GM21528 (cell line): Measurements from ENCODE around the gene DMTF1.
"Not testable (repeated sequence)": the region's sequence is repeated elsewhere in the genome, so short reads cannot be mapped to it uniquely, and the experiment has no call there.

ENCODE experiments used
- ATAC-seq: cut with Tn5 transposase; IDR thresholded peaks from one replicate; pipeline ENCODE4 v1.9.1; 2021; ENCODE audit warnings: mild to moderate bottlenecking, moderate library complexity; ENCODE audit not compliant: unreplicated experiment, low FRiP score

Gene DMTF1, protein sequence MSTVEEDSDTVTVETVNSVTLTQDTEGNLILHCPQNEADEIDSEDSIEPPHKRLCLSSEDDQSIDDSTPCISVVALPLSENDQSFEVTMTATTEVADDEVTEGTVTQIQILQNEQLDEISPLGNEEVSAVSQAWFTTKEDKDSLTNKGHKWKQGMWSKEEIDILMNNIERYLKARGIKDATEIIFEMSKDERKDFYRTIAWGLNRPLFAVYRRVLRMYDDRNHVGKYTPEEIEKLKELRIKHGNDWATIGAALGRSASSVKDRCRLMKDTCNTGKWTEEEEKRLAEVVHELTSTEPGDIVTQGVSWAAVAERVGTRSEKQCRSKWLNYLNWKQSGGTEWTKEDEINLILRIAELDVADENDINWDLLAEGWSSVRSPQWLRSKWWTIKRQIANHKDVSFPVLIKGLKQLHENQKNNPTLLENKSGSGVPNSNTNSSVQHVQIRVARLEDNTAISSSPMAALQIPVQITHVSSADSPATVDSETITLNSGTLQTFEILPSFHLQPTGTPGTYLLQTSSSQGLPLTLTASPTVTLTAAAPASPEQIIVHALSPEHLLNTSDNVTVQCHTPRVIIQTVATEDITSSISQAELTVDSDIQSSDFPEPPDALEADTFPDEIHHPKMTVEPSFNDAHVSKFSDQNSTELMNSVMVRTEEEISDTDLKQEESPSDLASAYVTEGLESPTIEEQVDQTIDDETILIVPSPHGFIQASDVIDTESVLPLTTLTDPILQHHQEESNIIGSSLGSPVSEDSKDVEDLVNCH

DNA sequence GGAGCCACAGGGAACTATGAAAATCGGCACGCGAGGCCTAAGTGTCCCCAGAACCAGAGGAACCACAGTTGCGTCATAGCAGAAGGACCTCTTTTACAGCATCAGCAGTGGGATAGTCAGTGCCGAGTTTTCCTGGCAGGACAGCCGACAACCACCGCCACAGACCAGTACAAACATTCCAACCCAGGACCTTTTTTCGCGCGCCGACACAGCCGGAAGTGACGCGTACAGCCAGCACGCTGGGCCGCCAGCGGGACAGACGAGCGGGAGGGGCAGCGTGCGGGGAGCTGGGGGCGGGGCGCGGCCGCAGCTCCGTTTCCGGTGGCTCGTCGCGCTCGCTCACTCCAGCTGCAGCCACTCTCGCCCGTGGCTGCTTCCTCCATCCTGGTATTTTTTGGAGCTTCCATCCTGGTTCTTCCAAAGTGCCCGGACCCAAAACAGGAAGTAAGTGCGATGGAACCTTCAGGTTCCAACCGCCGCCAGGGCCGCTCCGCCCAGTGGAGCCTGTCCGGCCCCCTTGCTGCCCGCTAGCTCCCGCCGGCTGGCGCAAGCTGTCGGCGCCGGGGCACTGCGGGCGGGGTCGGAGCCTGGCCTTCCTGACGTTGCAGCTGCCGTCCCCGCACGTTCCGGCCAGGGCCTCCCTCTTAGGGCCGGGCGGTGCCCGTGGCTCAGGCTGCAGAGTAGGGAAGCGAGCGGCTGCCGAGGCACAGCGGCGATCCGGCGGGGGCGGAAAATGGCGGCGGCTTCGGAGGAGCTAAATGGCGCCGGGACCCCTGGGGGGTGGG, at the start of gene DMTF1:
Gene DMTF1, plus strand, starts transcription at position 342 of the 785 bp plus-strand sequence. CDS start 12,489 bp downstream, outside the sequence.
- ATAC-seq = peak; percentile 80

DNA sequence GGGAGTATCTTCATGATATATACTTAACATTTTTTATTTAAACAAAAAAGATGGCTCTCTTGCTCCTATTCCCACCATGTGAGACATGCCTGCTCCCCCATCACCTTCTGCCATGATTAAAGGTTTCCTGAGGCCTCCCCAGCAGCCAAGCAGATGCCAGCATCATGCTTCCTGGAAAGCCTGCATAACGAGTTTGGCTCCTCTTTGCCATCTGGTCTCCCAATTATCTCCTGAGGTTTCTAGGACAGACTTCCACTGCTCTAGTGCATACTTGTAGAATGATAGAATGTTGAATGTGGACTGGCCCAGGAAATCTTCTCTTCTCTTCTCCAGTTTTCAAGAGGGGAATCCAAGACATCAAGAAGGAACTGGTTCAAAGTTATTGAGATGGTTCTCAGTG, 46.9 kb upstream of the DMTF1 start:
- ATAC-seq = no peak

DNA sequence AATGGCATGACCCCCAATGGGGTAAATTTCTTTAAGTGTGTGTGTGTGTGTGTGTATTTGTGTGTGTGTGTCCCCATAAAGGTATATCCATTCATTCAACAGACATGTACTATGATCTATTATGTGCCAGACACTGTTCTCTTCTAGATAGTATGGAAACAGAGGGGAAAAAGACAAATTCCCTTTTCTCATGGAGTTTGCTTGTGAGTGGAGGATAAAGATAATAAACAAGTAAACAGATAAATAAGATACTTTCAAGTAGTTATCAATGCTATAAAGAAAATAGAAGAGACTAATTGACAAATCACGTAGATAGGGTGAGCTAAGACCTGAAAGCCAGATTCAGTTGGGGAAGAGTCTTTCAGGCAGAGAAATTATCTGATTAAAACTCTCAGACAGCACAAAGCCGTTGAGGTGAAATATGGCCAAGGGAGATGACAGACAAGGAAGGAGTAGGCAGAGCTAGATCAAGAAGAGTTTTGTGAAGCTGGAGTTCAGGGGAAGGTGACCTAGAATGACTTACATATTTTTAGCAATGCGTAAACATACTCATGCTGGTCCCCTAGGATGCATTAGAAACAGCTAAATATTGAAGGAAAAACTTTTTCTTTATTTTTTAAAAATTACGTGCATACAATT, 45.2 kb upstream of the DMTF1 start:
- ATAC-seq = no peak

DNA sequence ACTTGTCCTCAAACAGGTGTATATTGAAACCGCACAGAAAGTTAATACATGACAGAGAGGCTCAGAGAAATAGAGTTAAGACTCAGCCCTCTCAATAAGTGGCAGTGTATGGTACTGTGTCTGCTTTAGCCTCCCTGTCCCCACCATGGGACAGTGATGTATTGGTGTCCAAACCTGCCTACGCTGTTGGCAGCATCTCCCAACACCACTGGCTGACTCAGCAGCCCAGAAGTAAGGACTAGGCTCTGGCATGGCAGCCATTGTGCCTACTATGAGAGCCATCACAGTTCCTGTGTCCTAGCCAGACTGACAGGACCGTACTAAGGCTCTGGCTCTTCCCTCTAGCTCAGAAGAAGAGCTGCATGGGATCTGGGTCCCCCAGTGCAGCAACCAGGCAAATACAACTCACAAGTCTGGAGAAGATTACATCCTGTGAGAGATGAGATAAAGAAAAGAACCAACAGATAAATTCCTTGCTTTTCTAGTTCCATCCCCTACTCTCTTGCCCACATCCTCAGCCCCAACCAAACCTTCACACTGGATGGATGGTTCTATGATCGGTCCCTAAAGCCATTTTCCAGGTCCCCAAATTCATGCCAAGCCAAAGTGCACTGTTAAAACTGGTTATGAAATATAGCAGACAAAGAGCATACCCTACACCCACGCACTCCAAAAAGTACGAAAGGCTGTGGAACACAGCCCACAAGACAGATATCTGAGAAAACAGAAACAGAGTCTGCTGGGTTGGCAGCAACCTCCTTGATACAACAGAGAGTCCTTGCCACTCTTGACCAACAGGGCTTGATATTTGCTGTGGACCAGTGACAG, 44.1 kb upstream of the DMTF1 start:
- no peak for ATAC-seq

DNA sequence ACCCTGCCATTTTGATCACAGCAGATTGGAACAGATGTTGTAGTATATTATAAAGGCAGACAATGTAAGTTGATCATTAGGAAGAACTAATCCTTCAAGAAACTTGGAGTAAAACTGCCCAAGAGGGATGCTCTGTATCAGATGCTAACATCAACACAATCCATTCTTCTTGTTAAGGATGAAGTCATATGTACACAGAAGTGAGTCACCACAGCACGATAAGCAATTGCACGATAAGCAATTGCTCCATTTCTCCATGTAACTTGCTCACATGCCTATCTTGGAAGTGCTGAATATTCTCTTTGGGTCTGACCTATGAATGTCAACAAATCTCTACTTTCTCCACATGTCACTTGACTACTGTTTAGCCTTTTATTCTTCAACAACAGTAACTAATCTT, 41.5 kb upstream of the DMTF1 start:
- no peak for ATAC-seq

DNA sequence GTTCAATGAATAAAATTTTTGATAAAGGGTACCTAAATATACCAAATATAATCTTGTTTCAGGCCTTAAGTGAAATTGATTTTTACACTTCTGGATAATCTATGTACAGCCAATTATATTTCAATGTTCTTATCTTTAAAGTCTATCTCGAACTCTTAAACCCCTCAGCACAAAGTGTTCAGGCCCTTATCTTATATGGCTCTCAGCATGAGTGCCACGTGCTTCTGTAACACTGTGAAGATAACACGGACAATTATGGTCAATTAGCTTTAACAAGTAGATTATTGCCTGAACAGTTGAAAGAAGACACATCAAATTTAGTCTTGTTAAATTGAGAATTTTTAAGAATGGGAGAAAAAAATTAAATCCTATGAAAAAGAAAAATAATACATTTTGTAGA, 40.4 kb upstream of the DMTF1 start:
- no peak for ATAC-seq

DNA sequence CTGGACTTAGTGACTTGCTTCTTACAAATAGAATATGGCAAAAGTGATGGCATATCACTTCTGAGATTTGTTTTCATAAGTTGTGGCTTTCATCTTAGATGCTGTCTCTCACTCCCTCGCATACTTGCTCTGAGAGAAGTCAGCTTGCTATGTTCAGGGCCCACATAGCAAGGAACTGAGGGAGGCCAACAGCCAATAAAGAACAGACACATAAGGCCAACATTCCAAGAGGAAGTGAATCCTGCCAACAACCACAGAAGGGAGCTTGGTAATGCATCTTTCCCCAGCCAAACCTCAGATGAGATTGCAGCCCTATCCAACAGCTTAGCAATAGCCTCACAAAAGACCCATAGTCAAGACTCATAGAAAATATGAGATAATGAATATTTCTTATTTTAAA, 39.2 kb upstream of the DMTF1 start:
- ATAC-seq = no peak

DNA sequence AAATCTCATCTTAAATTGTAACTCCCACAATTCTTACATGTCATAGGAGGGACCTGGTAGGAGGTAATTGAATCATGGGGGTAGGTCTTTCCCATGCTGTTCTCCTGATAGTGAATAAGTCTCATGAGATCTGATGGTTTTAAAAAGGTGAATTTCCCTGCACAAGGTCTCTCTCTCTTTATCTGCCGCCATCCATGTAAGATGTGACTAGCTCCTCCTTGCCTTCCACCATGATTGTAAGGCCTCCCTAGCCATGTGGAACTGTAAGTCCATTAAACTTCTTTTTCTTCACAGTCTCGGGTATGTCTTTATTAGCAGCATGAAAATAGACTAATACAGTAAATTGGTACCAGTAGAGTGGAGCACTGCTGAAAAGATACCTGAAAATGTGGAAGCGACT, 38.3 kb upstream of the DMTF1 start:
- ATAC-seq = not testable (repeated sequence)

DNA sequence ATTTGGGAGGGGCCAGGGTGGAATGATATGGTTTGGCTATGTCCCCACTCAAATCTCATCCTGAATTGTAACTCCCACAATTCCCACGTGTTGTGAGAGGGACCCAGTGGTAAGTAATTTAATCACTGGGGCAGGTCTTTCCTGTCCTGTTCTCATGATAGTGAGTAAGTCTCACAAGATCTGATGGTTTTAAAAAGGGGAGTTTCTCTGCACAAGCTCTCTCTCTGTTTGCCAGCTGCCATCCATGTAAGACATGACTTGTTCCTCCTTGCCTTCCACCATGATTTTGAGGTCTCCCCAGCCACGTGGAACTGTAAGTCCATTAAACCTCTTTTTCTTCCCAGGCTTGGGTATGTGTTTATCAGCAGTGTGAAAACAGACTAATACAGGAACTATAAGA, 36.5 kb upstream of the DMTF1 start:
- ATAC-seq = not testable (repeated sequence)

DNA sequence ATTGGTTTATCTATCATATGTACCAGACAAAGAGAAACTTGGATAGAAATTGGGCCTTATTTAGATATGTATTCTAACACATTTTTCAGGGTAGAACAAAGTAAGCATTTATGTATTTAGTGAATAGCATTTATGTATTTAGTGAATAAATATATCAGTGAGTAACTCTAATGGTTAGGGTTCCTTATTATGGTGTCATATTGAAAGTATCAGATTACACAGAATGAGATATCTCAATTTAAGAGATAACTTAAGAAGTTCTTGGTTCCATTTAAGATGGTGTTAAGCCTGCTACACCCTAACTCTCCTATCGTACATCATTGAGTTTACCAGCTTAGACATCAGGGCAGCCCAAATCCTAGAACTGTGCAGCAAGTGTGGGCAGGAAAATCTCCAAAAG, 35.9 kb upstream of the DMTF1 start:
- no peak for ATAC-seq

DNA sequence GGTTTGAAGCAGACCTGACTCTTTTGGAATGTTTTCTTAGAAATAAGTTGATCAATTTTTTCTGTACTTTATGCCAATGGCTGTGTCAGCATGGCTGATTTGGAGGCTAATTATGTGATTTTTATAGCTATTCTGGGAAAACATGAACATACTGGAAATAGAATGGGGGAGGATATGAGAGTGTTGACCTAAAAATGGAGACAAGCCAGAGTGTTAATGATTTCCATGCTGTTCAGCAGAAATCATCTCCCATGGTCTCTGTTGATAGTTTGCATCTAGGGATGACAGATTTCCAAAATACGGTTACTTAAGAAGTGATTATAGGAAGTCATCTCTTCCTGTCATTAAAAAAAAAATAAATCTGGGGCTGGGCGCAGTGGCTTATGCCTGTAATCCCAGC, 32.7 kb upstream of the DMTF1 start:
- ATAC-seq = no peak

DNA sequence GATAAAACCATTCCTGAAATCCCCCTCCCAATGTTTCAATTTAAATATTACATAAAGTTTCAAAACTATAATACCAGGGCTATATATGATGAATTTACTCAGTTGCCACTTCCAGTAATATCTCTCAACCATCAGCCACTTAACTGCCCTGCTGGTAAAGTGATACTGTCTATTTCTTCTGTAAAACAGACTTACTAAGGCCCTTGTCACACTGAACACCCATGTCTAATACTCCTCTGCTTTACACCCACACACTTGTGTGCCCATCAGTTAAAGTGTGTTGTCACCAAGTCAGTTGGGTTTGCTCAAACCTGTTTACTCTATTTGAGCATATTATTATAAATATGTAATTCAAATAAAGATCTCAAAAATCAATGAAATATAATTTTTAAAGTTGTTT, 29.1 kb upstream of the DMTF1 start:
- ATAC-seq = no peak

DNA sequence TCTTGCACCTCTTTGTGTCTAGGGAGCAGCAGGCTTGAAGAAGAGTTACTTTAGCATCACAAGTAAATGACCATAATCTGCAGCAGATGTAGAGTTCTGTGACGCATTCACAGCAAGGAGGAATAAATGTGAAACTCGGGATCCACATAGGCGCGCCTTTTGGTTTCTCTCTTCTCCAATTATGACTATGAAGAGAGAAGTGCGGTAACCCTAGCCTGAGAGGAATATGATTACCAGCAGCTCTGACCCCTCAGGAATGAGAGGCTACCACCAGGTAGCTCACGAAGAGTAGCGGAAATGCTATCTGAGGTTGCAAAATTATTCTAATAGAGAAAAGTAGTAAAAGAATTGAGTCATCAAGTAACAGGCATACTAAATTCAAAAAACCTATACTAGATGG, 25.2 kb upstream of the DMTF1 start:
- no peak for ATAC-seq

DNA sequence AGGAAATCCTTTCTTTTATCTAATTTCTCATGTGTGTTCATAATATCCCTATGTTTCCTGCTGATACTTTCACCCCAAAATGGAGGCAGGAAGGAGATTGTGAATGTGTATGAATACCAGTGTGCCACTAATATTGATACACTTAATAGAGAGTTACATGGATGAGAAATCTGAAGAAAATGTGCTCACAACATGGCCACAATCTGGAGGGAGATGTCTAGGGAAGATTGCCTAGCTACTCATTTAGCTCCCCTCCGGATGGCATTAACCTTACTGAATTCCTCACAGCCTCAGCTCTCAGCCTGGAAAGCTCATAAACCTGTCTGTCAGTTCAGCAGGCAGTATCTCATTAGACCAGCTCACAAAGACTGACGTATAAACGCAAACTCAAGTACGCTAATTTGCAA, 23.4 kb upstream of the DMTF1 start:
- no peak for ATAC-seq

DNA sequence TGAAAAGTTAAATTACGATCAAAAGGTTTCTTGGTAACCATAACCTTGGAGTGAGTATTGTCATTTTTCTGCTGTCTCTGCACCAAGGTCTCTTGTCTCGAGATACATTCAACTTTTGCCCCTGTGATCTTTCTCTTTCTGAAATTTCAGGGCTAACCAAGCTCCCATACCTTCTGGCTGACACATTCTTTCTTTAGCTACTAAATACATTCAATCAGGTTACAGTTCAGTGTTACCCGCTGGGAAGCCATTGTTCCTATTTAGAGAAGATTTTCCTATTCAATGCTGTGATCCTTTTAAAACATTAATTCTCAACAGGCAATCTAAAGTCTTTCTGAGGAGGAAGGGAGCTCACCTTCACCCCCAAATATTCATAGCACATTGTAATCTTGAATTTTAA, 22.9 kb upstream of the DMTF1 start:
- no peak for ATAC-seq

DNA sequence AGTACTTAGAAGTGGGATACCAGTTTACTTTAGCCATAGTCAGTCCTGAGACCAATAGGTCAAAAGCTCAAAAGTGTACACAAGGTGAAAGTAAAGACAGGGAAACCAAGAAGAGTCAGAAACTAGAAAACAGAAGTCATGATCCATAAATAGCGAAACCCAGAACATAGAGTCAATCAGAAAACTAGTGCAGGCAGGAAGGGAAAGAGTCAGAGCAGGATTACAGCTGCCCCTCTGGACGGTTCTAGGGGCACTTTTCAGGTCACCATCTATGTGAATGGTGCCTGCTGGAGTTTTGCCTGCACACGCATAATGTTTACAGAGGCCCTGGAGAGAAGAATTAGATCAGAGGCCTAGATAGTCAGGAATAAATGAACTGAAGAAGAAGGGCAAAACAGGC, 22.4 kb upstream of the DMTF1 start:
- ATAC-seq = peak; percentile 98

DNA sequence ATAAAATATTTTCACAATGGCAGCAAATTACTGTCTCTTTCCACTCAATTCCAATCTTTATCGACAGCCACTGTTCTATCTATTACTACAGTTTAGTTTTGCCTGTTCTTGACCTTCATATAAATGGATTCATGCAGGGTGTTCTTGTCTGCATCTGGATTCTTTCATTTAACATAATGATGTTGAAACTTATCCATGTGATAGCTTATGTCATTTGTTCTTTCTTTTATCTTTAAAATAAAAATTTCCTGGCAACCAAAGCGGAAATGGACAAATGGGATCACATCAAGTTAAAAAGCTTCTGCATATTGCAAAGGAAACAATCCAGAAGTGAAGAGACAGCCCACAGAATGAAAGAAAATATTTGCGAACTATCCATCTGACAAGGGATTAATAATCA, 20.5 kb upstream of the DMTF1 start:
- ATAC-seq = no peak

DNA sequence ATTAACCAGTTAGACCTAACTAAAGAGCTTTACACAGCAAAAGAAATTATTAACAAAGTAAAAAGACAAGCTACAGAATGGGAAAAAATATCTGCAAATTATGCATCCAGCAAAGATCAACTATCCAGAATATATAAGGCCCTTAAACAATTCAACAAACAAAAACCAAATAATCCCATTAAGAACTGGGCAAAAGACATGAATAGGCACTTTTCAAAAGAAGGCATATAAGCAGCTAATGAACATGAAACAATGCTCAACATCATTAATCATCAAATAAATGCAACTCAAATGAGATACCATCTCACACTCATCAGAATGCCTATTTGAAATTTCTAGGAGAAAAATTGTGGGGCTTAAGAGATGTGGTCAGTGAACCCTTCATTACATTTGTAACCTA, 15.0 kb upstream of the DMTF1 start:
- no peak for ATAC-seq

DNA sequence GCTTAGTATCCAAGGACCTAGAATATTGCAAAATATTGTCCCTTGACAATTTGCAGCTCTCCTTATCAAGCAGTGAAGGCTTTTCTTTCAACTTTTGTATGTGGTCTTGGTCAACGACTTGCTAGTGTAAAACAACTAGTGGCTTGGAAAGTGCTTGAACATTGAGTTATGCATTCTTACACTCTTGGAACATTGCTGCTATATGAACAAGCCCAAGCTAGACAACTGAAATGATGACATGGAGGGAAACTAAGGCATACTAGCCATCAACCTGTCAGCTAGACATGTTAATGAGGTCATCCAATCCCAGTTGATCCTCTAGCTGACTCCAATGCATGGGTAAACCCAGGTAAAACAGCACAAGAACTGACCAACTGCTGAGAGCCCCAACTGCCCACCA, 12.7 kb upstream of the DMTF1 start:
- no peak for ATAC-seq

DNA sequence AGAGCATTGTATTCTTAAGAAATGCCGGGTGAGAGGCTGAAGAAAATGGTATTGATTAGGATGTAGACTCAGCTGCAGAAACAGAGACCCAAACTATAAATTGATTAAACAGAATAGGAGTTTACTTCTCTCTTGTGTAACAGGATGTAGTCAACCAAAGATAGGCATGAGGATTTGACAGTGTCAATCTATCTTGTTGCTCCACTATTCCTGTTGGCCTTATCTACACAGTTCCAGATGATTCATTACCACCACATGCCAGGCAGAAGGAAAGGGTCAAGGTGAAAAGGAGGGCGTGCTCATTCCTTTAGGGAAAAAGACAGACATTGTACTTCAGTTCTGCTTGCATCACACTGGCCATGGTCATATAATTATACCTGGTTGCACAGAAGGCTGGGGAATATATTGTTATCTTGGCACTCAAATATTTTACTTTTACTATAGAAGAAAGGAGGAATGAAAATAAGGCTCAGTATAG, 11.9 kb upstream of the DMTF1 start:
- ATAC-seq = no peak
